Suppressor macrophage (primary cell): ENCODE results near the gene DCLK1.
"Not testable (repeated sequence)": the region's sequence is repeated elsewhere in the genome, so short reads cannot be mapped to it uniquely, and the experiment has no call there.

Experiments used
- DNase-seq, 4 experiments: peaks; one replicate each; pipeline ENCODE4 v3.0.0-alpha.2; 2020 to 2022

Gene DCLK1

DNA sequence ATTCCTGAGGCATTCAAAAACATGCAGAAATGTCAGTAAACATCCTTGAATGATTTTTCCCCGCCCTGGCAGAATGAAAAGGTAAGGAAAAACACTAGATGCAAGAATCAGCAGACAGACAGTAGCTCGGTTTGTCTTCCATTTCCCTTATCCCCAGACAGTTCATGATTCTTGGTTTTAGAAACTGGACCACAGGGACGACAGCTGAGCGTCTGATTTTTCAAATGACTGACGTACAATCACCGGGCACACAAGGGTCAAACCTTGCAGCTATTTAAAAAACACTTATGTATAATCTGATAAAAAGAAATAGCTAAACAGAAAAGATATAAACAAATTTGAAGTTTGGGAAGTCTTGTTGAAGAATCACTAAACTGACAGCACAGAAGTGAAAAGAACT is 47.1 kb downstream of the DCLK1 start:
- no peak for DNase-seq

DNA sequence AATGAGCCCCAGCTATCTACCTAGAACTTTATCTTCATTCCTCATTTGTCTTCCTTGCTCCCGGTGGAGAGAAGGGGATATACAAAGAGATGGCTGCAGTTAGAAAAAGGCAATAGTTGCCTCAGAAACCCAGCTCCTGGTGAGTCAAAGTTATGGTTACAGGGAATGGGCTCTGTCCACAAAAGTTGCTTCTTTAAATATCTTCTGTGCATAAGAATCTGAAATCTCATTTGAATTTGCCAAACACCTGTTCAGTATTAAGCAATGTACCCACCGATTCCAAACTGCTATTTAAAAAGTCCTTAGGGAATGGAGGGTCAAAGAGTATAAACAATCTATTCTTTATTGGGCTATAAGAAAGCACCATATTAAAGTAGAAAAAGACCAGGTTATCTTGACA is 48.4 kb downstream of the DCLK1 start:
- no peak for DNase-seq

DNA sequence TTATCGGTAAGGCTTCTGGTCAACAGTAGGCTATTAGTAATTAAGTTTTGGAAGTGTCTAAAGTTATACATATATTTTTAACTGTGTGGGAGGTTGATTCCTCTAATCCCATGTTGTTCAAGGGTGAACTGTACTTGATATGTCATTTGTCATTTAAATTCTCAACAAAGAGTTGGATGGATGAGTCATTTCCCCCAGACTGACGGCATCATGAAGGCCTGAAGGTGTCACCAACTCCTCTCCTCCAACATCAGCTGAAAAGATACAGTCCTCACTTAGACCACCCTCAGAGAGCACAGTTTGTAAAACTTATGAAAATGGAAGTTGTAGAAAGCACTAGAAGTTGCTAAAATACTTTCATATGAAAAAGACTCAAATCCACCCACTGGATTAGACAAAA is 48.8 kb downstream of the DCLK1 start:
- DNase-seq = no peak

DNA sequence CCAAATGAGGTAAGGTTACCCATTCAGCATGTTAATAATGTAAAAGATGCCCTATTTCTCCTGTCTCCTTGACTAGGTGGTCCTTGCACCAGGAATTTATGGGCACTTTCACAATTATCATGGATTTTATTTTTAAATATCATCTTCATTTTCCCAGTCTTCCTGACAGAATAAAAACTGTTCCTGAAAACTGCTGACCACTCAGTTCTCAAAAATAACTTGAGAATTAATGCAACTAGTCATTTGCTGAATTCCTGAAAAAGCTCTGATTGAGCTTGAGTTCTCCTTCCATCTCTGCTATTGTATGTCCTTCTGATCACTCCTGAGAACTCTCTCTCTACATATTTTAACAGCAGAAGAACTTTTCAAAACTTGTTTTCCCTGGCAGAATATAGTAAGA is 55.0 kb downstream of the DCLK1 start:
- no peak for DNase-seq

DNA sequence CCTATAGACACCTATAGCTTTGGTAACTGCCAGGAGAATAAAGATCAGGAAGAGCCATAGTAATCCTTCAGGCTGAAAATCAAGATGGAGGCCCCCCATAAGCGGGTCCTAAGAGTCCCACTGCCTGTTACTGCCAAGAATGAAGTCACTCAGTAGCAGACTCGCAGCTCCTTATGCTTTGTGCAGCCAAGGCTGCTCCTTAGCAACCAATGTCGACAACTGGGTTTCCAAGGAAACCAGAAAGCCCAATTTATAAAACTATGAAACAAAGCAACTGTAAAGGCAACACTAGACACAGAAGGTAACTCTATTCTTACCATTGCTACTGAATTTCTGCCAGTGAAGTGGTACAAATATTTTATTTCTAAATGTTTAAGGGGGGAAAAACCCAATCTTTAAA is 56.5 kb downstream of the DCLK1 start:
- no peak for DNase-seq

DNA sequence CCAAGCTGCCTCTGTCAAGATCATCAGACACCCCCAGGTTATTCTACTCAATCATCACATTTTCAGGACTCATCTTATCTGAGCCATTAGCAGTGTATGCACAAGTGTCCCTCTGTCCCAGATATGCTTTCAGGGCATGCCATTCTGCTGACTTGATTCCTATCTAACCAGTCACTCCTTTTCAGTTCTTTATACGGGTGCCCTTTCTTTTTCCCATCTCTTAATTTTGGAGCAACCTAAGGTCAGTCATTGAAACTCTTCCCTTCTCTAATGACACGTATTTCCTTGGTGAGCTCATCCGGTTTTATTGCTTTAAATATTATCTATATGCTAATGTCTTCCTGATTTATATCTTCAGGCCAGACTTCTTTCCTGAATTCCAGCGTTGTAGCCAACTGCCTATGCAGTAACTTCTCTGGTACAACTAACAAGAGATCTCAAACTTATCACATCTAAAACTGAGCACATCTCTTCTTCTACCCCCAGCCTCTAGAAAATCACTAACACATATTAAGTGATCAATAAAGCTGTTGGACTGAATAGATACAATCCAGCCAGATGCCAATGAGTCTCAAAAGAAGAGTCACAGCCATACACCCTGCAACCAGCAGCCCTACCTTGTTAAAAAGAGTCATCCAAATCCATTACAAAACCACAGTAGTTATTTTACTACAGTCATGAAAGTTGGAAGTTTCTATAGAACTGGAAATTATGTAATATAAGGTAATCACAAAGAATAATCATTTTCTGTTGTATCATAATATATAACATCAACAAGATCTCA is 58.8 kb downstream of the DCLK1 start:
- DNase-seq = no peak

DNA sequence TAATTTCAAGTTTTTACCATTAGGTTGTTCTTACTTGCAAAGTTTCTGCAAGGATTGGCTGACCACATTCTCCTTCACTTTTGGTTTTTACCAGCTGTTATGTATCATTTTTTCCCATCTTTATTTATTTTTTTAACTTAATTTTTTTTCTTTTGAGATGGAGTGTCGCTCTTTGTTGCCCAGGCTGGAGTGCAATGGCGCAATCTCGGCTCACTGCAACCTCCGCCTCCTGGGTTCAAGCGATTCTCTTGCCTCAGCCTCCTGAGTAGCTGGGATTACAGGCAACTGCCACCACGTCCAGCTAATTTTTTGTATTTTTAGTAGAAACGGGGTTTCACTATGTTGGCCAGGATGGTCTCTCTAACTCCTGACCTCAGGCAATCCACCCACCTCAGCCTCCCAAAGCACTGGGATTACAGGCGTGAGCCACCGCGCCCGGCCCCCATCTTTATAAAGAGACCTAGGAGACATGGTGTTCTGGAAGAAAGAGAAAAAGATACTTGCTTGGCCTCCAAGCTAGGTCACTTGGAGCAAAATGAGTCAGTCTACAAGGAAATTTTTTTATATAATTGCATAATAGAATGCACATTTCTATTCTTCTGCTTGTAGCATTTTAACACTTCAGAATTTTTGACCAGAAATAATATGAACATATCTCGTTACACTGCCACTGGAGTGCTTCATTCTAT is 60.5 kb downstream of the DCLK1 start:
- not testable (repeated sequence) for DNase-seq

DNA sequence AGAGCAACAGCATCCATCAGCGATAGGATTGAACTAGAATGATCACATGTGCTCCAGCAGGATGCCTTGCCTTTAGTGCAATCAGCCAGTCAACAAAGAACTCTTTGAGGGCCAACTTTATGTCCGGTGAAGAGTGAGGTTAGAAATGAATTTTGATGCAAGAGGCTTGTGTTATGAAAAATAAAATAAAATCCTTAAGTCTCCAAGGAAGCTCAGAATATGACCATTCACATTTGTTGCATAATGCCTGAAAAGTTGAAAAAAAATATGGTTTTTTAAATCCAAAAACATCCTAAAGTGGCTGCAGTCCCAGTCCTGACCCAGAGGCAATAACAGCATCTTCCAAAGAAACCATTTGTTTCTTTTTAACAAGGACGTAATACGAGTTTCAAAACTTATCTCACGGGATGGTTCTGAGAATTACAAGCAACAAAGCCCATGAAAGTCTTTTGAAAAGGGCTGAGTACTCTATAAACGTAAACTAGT is 61.3 kb downstream of the DCLK1 start:
- no peak for DNase-seq

DNA sequence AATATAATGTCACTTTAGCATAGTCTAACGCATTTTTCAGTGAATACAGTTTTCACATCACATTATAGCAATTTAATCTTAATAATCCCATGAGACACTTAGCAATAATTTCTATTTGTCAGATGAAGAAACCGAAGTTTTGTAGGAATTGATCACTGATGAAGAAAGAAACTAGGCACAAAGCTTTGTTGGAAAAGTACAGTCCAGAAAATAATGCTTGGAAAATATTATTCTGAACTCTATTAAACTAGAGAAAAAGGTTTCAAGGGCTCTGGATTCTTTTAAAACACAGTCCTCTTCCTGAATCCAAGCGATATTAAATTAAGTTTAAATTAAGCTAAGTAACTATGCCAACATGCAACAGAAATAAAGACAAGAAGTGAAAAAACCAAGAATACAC is 62.2 kb downstream of the DCLK1 start:
- DNase-seq = no peak

DNA sequence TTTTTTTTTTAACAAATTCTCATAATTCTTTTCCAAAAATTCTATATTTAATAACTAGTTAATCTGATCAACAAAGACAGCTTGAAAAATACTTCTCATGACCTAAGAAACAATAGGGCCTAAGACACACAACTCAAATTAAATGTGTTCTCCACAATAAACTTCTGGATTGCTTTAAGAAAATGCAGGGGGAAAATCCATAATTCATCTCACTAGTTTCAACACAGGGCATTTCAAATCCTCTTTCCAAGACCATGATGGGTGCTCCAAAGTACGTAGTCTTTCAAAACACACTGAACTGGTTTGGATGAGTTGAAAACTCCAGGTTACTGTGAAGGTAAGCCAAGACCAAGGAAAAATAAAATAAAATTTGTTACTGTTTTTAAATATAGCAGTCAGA is 62.6 kb downstream of the DCLK1 start:
- DNase-seq = no peak

DNA sequence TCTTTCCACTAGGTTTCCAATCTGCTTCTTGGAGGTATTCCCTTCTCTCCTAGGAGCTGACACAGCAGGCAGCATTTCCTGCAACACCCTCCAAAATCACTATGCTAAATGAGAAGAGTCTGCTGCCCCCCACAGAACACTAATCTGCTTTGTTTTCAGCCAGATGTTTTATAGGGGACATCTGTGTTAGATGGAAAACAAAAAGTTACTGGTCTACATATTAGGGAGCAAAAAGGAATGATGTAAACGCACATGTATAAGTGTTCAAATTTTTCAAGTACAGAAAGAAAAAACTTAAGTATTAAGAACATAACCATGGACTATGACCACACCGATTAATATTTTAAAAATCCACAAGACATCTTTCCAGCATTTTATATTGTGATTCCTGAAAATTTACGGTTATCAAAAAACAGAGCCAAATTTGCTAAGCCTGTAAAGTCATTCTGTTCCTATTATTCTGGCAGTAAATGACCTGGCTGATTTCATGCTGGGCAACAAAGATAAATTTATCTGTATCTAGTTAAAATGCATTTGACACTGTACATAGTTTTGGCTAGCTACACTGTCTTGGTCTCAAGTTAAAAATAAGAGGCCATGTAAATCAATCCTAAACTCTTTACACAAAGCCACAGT is 63.3 kb downstream of the DCLK1 start:
- DNase-seq = no peak

DNA sequence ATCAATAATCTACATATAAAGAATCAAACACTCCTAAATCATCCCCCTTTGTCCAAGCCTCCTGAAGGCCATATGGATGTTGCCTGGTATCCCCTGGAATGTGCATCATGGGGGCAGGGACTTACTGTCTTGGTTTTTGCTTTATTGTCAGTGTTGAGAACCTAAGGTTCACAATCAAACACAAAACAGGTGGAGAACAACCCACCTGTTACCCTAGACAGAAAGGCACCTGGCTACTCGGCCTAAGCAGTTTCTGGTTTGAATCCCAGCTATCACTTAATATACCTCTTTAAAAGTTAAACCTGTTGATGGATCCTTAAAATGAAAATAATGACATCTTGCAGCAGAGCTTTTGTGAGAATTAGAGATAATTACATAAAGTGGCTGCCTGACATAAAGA is 68.9 kb downstream of the DCLK1 start:
- DNase-seq = no peak

DNA sequence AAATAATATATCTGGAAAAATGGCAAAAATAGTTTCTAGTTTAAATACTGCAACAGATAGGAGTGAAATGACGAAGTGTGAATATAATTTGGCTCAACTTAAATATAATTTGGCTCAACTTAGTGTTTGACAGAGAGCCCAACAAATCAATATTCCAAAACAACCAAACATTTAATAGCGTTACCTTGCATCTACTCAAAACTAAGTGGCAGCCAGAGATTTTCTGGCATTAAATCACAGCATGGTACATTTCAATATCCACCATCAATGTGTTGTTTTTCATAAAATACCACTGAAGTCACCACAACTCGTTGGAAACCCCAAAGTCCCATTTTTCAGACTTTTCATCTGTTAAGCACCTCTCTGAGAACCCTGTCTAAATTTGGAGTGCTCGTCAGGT is 69.6 kb downstream of the DCLK1 start:
- no peak for DNase-seq

DNA sequence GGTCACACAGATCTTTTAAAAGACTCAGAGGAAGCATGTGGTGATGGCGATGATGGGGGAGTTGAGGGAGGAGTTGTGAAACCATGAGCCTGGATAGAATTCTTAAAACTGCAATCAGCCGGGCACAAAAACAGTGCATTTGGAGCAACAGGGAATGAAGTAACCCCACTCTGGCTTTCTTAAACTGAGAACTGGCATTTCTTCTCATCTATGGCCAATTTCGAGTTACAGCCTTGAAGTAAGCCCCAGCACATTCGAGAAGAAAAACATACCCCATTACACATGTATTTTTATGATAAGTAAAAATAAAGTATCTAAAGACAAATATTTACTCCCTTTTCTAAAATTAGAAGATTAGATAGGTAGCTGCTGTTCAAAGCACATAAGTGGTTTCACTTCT is 70.1 kb downstream of the DCLK1 start:
- DNase-seq = no peak

DNA sequence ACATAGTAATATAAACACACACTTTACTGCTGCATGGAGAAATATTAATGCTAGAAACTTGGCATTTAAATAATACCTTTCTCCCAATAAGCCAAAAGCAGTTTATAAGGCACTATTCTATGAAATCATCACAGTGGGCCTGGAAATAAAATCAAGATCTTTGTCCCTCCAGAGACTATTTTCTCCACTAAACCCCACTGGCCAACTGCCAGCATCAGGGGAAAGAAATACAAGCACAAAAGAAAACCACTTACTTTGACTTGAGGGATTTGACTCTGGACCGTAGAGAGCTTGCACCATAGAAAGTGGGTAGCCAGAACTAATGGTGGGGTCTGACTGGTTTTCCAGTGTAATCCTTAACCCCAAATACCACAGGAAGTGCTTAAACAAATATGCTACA is 71.9 kb downstream of the DCLK1 start:
- DNase-seq = no peak

DNA sequence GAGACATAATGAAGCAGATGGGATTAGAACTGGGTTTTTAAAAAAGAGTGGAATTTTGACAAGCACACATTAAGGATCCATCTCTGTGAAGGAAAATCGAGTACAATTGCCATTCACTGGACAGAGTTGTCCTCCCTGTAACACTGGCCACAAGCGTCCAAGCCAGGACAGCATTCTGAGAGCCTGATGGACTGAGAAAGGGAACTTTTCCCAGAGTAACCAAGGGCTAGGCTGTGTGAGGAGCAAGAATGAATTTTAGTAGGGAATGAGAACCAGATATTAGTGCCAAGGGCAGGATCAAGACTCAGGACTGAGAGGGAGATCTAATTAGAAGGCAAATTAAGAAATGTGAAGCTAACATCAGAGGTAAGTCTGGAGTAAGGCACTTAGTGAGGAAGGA is 73.1 kb downstream of the DCLK1 start:
- no peak for DNase-seq

DNA sequence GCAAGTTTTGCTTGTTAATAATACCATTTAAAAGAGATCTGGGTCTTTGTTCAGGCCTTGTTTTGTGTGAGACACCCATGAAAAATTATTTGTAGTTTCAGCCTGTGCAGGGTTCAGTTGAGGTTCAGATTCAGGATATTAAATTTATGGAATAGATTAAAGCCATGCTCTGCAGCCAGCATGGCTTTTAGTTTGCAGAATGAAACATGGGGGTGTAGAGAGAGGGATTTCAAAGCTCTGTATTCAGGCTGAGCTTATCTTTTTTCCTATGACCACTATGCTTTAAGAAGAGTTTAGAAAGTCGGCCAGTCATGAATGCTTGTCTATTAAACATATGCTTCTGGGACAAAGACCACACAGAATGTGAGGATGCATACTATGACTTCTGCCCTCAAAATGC is 73.6 kb downstream of the DCLK1 start:
- DNase-seq = no peak

DNA sequence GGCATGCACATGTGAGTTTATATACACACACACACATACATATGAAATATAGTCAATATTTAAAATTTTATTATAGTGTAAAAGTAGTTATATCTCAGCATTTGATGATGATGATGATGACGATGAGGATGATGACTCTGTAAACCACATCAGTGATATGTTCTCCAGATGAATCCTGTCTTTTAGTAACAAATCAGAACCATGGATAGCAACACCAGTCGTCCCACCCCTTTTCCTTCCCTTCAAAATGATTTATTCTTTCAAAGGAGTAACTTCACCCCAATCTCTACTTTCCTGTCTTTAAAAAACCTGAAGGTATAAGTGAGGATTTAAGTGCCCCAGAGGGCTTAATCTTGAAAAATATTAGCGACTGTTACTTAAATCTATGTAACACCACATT is 74.1 kb downstream of the DCLK1 start:
- DNase-seq = no peak

DNA sequence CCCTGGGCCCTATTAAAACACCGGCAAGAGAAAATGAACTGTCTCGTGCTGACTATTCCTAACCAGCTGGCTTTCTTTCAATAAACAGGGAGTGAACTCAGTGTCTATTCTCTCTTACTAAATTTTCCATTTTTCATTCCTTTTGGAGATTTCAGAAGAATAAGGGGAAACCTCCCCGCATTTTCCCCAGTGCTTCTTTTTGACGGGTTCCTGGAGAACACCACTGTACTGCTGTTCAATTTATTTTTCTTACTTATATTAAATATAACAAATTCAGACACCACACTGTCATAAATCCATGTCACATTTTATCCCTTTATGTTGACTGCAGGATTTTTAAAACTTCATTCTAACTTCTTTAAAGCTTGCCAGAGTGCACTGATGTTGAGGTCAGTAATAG is 75.8 kb downstream of the DCLK1 start:
- DNase-seq = no peak

DNA sequence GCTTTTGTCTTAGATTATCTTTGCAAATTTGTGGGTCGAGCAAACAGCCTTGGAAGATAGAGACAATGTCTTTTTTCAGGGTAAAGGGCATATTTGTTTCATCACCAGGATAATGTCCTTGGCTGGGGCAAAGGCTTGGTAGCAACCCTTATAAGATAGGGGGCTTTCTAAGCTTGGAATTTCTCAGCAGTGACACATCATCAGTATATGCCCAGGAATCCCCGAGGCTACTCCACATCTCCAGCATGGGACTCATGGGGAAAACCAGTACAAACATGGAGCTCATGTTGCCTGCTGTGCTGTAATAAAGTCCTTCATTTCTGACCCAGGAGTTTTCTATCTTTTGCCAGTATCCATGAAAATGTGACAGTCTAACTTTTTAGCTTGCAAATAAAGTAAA is 77.1 kb downstream of the DCLK1 start:
- DNase-seq = no peak

DNA sequence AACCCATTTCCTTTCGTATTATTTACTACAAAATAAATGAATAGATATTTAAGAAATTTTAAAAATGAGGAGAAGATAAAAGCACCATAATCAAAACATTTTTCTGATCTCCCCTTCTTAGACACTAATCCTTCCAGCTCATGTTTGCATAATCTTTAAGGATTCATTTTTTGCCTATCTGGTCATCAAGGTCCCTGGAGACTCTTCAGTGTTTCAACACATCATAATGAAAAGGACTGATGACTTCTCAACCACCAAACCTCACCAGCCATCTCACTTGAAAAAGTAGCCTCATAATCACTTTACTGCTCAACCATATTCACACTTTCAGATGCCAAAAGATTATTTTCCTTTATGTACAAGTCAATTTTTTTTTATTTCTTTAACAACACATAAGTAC is 80.1 kb downstream of the DCLK1 start:
- DNase-seq = no peak

DNA sequence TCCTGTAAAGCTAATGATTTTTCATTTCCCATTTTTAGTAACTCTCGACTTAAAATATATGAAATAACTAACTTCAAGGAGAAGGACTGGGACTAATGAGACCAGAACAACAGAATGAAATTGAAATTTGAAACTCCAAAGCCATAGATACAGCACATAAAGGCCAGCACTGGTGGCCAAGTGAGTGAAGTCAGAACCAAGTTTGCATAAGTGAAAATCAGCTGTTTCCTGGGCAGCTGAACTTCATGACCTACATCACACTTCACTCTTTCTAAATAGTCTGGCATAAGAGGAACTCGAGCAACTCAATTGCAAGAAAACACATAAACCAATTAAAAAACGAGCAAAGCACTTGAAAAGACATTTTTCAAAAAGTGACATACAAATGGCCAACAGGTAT is 84.5 kb downstream of the DCLK1 start:
- peak in 3 of 4 experiments; percentile 5 to 12 (median 6) for DNase-seq

DNA sequence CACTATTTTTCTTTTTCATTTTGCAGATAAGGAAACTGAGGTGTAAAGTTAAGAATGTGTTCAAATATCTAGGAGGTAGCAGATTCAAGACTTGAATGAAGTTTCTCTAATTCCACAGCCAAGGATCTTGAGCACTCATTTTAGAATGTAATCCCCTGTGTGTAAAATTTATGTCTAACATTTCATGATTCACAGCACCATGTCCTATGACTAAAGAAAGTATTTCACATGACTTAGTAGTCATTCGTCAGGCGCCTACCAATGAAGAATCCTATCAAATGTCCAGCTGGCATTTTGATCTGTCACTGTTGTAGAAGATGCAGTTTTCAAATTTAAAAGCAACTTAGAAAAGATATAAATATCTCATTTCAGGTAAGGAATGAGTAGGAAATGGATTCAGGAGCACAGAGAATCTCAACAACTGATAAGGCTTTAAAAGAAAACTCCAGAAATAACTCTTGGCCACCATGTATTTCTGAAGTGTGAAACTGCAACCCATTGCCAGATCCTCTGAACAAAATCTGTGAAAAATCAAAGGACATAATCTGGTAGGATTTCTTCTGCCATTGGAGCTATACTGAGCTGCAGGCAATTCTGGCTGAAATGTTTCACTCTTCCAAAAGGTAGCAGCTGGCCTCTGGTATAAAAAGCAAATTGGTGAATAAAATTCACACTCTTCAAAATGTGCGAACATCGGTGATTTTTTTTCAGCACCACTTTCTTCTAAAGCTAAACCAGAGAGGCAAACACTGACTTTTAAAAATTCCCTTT is 92.2 kb downstream of the DCLK1 start:
- no peak for DNase-seq
